Ascending aorta (tissue), 2 donors: ENCODE measurements around the gene PTPN13. TPM values are rescaled to one million over a fixed set of nuclear protein-coding genes. Genes with fewer than 3 reads are reported as not detected.

ENCODE experiments used
- DNase-seq, 2 donors: peaks; one replicate each; pipeline ENCODE4 v3.0.0-alpha.2; 2019; ENCODE audit warnings: low spot score in 2 of 2
- H3K27ac ChIP-seq, 2 donors: fragments of 200-600 bp; sonication (generic); one replicate each; pipeline ENCODE4 v1.5.1; 2016 to 2017; ENCODE audit warnings: mild to moderate bottlenecking in 1 of 2
- H3K27me3 ChIP-seq: fragments of 200-600 bp; sonication (generic); one replicate; pipeline ENCODE4 v1.5.1; 2017
- H3K36me3 ChIP-seq, 2 donors: fragments of 200-600 bp; sonication (generic); one replicate each; pipeline ENCODE4 v1.5.1; 2016
- H3K4me1 ChIP-seq, 2 donors: fragments of 200-600 bp; sonication (generic); one replicate each; pipeline ENCODE4 v1.5.1; 2016 to 2017; ENCODE audit warnings: mild to moderate bottlenecking in 1 of 2
- H3K4me3 ChIP-seq, 2 donors: fragments of 200-600 bp; sonication (generic); one replicate each; pipeline ENCODE4 v1.5.1; 2016 to 2017; ENCODE audit warnings: mild to moderate bottlenecking in 1 of 2
- H3K9me3 ChIP-seq, 2 donors: fragments of 200-600 bp; sonication (generic); one replicate each; pipeline ENCODE4 v1.5.1; 2016
- intact Hi-C: fragments of 100-400 bp; cut with DNase I; formaldehyde crosslinking; loops from one replicate; pipeline ENCODE4 v1.15.1; 2023
- total RNA-seq: library from RNA; depleted of rRNA; stranded (reverse); fragments of >200 nt; gene quantifications from one replicate; pipeline ENCODE4 v1.1.0, GENCODE V29; 2016
- TF ChIP-seq, protein P1 (sequence below), 3 experiments: fragments of 200-600 bp in 2 of 3; fragments of 450-650 bp in 1 of 3; sonication (generic) in 2 of 3; IDR thresholded peaks; one replicate each; pipeline ENCODE4 v1.5.1; 2016 to 2019; ENCODE audit warnings: antibody characterized with exemption in 3 of 3, mild to moderate bottlenecking in 1 of 3, moderate library complexity in 1 of 3

The PTPN13 gene
- total RNA-seq, 1 donor from 2014 or later, result 20.8 TPM

DNA sequence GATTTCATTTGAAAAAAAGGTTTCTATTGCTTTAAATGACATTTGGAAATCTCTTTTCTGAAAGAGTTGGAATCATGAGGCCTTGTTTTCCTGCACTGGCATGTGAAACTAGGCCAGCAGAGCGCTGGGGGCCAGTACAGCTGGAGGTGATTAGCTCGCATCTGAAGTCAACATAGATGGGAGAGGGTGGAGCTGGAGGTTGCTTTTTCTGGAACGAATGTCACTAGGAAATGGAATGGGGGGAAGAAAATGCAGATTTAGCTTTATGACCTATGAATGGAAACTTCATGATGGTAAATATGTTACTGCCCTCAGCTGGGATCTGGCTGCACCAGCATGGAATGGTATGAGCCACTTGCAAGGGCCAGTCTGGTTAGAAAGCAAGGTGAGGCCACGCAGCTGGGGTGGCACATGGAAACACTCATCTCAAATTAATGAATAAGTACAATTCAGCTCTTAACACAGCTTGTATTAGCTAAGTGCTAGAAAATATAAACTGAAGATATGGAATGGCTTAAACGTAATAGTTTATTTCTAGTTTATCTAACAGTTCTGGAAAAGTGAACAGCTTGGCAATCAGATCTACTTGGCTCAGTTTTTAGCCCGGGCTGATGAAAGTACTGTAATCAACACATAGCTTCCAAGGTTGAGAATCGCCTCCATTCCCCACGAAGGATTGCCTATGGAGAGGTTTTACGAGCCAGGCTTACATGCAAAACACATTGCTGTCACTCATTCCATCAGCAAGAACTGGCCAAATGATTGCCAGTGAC, 222.6 kb downstream of the PTPN13 start:
- no peak overlapping the region for H3K27ac ChIP-seq
- intact Hi-C loops, result no loop called here
- DNase-seq, result no peak

DNA sequence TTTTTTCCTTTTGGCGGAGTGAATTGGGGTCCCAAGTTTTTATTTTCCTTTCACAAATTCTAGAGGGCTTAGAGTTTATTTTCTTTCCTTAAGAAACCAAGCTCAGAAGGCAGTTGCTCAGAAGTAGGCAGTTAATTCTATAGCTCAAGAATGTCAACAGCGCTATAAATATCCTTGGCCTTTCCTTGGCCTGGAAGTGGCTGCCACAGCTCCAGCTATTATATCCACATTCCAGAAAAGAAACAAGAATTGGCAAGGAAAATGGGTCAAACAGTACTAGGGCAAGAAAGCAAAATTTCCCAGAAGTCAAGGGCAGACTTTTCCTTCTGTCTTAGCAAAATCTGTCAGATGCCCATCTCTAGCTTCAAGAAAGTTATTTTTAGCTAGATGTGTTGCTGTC, 224.1 kb downstream of the PTPN13 start:
- no peaks in the 10 kb centered on the region for H3K9me3 ChIP-seq
- intact Hi-C loops, result no loop called here
- H3K36me3 ChIP-seq, result peaks cover 0 to 8% of the 10 kb centered on the region in 2 donors
- no peak for DNase-seq
- H3K27ac ChIP-seq, result no peak overlapping the region
- no peak overlapping the region for H3K4me3 ChIP-seq
- TF ChIP-seq, protein P1, sequence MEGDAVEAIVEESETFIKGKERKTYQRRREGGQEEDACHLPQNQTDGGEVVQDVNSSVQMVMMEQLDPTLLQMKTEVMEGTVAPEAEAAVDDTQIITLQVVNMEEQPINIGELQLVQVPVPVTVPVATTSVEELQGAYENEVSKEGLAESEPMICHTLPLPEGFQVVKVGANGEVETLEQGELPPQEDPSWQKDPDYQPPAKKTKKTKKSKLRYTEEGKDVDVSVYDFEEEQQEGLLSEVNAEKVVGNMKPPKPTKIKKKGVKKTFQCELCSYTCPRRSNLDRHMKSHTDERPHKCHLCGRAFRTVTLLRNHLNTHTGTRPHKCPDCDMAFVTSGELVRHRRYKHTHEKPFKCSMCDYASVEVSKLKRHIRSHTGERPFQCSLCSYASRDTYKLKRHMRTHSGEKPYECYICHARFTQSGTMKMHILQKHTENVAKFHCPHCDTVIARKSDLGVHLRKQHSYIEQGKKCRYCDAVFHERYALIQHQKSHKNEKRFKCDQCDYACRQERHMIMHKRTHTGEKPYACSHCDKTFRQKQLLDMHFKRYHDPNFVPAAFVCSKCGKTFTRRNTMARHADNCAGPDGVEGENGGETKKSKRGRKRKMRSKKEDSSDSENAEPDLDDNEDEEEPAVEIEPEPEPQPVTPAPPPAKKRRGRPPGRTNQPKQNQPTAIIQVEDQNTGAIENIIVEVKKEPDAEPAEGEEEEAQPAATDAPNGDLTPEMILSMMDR (IDR thresholded peaks at IDR 0.05), result no peak
- no peaks in the 10 kb centered on the region for H3K4me1 ChIP-seq
- H3K27me3 ChIP-seq, result no peaks in the 10 kb centered on the region

More for the DNA sequence above, 222.6 kb downstream of the PTPN13 start:
- no peaks in the 10 kb centered on the region for H3K4me1 ChIP-seq
- TF ChIP-seq, protein P1 (IDR thresholded peaks at IDR 0.05), result no peak
- no peak overlapping the region for H3K4me3 ChIP-seq
- peaks cover 0 to 8% of the 10 kb centered on the region in 2 donors for H3K36me3 ChIP-seq
- H3K9me3 ChIP-seq, result no peaks in the 10 kb centered on the region
- H3K27me3 ChIP-seq, result no peaks in the 10 kb centered on the region

DNA sequence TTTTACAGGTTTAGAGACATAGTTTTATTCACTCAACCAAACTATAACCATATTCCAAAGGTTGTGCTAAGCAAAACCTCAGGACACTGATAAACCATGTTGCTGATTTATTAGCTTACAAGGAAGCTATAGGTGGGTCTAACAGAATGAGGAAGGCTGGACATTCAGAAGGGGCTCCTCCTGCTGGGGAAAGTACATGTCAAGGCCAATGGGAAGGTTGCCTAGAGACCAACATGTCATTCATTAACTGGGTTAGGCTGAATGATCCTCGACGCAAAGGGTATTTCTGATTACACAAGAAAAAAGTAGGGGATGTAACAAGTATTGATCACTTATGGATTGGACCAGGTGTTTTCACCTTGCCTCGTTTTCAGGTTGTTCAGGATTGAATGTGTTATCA, 224.7 kb downstream of the PTPN13 start:
- Histone ChIP-seq H3K9me3 (no peaks in the 10 kb centered on the region), H3K4me3 (no peak overlapping the region), H3K27ac (no peak overlapping the region), H3K36me3 (peaks cover 0 to 8% of the 10 kb centered on the region in 2 donors), H3K27me3 (no peaks in the 10 kb centered on the region), H3K4me1 (no peaks in the 10 kb centered on the region)
- intact Hi-C loops, result no loop called here
- TF ChIP-seq, protein P1 (IDR thresholded peaks at IDR 0.05), result no peak
- no peak for DNase-seq

DNA sequence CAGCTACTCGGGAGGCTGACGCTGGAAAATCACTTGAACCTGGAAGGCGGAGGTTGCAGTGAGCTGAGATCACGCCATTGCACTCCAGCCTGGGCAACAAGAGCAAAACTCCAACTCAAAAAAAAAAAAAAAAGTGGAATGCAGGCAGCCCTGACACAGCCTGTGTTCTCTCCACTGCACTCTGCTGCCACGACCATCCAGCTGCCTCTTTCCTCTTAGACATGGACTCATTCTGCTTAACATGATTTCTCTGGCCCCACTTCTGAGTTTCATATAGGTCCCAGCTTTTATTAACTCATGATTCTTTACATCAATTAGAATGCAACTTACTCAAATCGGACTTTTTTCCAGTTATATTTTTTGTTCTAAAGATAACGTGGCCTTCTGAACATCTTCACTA, 225.4 kb downstream of the PTPN13 start:
- no peak overlapping the region for H3K4me3 ChIP-seq
- H3K9me3 ChIP-seq, result no peaks in the 10 kb centered on the region
- TF ChIP-seq, protein P1 (IDR thresholded peaks at IDR 0.05), result no peak
- no peaks in the 10 kb centered on the region for H3K27me3 ChIP-seq
- no peak for DNase-seq
- H3K36me3 ChIP-seq, result peaks cover 0 to 8% of the 10 kb centered on the region in 2 donors
- intact Hi-C loops, result no loop called here
- H3K27ac ChIP-seq, result no peak overlapping the region
- no peaks in the 10 kb centered on the region for H3K4me1 ChIP-seq

DNA sequence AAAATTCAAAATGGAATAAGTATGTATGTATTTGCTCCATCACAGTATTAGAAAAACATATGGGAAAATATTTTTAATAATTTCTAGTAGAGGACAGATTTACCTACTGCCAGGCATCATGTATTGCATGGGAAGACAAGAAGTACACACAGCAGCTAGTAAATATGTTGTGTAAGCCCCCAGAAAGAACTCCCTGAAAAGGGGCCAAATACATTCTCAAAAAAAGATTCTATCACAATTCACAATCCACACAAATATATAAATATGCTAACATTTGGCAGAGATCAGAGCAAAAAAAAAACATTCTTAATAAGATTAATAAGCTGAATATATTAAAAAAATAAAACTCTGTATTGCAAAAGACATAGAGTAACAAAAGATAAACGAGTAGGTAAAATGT, 227.0 kb downstream of the PTPN13 start:
- DNase-seq, result no peak
- H3K27ac ChIP-seq, result no peak overlapping the region
- no peaks in the 10 kb centered on the region for H3K9me3 ChIP-seq
- intact Hi-C loops, result no loop called here
- TF ChIP-seq, protein P1 (IDR thresholded peaks at IDR 0.05), result no peak
- no peaks in the 10 kb centered on the region for H3K36me3 ChIP-seq
- no peak overlapping the region for H3K4me3 ChIP-seq
- no peaks in the 10 kb centered on the region for H3K4me1 ChIP-seq
- no peaks in the 10 kb centered on the region for H3K27me3 ChIP-seq
